ELR (cell line): Measurements from ENCODE around the gene RSL24D1.
"Not testable (repeated sequence)": the region's sequence is repeated elsewhere in the genome, so short reads cannot be mapped to it uniquely, and the experiment has no call there.

Experiments used
- DNase-seq: peaks from one replicate; pipeline ENCODE4 v3.0.0-alpha.2; 2015; ENCODE audit warnings: low read depth

Gene RSL24D1

DNA sequence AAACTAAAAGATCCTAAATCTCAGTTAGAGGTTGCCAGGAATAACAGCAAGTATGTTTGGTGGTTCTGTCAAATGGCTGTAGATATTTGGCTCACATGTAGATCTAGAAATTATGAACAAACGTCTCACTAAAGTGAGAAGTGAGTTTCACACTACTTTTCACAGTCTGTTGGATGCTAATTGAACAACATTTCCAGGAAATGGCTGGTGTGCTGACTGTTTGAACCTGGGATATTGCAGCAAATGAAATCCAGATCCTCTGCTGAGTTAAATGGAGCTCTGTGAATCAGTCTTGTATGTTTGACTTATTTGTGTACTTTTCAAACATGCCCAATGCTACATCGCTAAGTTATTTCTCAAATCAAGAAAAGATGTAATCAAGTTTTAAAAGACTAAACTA is 21.3 kb upstream of the RSL24D1 start:
- no peak for DNase-seq

DNA sequence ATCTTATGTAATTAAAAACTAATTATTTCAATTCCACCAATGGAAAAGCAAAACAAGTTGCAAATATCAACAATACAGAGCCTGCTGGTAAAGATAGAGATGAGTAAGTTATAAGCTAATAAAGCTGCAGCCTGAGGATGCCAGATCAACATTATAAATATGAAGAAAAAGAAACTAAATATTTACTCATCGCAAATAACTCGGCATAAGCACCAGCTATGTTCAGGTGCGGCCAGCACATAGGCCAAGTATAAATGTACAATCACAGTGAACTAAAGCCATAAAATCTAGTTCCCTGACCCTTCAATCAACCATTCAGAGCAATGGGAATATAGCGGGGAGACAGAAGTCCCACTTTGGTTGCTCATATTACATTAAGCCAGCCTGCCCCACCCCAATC is 7.7 kb upstream of the RSL24D1 start:
- DNase-seq = no peak

DNA sequence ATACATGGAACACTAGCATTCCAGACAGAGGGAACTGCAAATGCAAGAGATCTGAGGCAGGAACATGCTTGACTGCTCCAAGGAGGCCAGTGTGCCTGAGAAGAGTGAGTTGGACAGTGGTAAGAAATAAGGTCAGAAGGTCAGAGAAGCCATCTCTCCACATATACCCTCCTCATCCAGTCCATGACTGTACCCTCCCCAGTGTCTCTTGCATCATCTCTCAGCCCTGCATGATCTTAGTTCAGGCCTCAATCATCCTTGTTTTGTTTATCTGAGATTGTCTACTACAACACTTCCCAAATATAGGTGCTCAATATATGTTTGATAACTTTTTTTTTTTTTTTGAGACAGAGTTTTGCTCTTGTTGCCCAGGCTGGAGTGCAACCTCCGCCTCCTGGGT is 5.5 kb upstream of the RSL24D1 start:
- no peak for DNase-seq

DNA sequence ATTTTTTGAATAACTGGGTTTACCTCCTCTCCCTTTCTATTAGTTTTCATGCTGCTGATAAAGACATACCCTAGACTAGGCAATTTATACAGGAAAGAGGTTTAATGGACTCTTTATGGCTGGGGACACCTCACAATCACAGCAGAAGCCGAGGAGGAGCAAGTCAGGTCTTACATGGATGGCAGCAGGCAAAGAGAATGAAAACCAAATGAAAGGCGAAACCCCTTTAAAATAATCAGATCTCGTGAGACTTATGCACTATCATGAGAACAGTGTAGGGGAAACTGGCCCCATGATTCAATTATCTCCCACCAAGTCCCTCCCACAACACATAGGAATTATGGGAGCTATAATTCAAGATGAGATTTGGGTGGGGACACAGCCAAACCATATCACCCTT is 2.0 kb upstream of the RSL24D1 start:
- no peak for DNase-seq

DNA sequence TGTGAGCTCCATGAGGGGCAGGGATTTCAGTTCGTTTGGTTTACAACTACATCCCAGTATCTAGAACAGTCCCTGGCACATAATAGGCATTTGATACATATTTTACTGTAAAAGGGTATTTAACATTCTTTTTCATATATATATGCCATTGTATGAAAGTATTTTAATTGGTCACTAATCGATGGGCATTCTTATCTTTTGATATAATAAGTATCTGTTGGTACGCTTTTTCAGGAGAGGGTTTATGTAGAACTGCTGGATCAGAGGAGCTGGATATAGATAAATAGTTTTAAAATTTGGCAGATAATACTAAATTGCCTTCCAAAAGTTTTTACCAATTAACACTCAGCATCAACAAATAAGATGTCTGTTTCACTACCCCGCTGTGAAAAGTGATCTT is 978 bp upstream of the RSL24D1 start:
- DNase-seq = no peak

DNA sequence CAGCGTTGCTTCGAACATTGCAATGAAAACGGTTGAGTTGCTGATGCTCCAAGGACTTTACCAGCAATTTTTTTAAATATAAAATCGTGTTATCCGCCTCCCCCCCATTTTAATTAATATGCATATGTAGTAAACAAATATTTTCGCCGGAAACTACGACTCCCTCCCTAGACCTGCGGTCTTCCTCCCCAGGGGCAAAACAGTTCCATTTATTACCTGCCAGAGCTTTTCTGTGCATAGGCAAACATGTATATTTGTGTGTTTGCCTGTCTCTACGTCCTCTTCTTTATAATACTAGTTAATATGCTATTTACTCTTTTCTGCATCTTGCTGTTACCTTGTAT is 593 bp upstream of the RSL24D1 start:
- DNase-seq = peak; percentile 2

DNA sequence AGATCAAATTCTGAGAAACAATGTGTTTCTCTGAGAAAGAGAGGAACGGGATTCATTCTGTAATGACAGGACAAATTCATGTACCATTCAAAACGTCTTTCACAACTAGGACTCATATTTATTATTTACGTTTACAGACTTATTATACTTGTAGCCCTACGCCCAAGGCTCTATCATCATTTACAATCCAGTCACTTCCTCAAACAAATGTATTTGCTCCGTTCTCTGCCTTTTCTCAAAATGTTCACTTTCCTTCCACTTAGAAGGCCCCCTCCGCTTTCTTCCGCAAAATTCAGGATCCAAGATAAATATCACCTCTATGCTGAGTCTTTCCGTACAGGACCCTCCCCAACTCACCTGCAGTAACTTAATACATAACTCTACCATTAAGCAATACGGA is 745 bp downstream of the RSL24D1 start:
- DNase-seq = peak; percentile 12

DNA sequence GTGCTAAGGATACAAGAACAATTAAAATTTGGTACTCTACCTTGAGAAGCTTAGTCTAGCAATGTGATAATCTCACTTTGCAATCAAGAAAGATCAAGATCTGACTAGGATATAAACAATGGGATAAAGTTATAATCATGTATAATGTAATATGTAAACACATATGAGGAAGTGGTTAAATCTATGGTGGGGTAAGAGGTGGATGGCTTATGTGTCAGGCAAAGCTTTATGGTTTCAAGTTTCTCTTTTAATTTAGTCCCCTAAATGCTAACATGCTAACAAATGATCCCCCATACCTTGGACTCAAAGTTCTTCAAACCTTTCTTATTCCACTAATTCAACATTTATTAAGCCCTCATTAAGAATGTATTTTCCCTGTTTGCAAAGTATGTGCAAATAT is 2.5 kb downstream of the RSL24D1 start:
- DNase-seq = peak; percentile 35

DNA sequence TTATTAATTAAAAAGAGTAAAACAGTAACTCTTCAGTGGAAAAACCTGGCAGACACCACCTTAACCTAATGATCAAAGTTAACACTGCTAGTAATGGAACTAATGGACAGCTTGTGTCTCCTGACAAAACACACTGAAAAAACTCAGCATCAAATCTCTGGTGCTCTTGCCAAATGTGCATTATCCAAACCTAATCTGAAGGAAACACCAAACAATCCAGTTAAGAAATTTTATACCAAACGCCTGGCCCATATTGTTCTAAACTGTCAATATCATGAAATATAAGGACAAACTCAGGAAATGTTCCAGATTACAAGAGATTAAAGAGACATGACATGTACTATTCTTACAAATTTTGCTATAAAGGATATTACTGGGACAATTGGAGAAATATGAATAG is 10.4 kb downstream of the RSL24D1 start:
- DNase-seq = no peak

DNA sequence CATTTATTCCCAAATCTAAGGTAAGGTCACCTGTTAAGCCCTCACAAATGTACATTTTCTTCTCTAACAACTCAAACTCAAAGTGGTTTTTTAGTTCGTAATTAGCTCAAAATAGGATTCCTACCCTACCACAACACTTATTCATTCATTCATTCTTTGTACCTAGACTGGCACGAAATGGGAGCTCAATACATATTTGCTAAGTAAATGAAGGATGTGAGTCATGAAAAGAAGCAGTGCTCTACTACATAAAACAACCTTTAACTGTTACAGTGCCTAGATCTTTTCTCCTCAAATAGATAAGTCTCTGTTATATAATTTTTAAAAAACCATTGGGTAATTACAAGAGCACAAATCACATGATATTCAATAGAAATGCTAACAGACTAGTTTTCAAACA is 13.1 kb downstream of the RSL24D1 start:
- peak; percentile 26 for DNase-seq

DNA sequence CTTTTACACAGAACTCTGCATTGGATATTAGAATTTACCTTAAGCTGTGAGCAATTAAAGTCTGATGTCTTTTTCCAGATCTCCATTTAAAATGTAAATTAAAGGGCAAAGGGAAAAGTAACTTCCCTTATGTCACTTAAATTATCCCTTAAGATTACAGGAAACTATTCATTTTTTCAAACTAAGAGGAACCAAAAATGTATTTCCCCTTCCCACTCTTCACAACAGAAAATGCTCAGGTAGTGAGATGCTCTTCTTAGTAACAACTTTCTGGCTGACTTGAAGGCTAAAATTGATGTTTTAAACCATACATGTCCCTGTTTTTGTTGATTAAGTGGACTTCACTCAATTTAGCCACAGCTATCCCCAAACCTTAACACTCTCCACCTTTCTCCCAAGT is 17.6 kb downstream of the RSL24D1 start:
- DNase-seq = no peak

DNA sequence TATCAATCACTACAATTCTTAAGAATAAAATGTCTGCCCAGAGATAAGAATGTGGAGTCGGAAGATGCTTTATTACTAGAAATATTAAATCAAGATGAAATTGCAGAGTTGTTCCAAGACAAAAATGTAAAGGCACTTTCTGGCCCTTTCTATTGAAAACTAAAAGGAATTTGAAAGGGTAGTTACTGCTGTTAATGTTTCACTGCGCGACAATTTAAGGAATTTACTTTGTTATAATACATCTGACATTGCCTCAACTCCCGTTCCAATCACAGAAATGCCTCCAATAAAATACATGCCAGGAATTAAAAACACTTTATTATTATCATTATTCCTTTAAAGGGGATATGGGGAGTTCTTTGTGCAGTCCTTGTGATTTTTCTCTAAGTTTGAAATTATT is 26.4 kb downstream of the RSL24D1 start:
- DNase-seq = no peak

DNA sequence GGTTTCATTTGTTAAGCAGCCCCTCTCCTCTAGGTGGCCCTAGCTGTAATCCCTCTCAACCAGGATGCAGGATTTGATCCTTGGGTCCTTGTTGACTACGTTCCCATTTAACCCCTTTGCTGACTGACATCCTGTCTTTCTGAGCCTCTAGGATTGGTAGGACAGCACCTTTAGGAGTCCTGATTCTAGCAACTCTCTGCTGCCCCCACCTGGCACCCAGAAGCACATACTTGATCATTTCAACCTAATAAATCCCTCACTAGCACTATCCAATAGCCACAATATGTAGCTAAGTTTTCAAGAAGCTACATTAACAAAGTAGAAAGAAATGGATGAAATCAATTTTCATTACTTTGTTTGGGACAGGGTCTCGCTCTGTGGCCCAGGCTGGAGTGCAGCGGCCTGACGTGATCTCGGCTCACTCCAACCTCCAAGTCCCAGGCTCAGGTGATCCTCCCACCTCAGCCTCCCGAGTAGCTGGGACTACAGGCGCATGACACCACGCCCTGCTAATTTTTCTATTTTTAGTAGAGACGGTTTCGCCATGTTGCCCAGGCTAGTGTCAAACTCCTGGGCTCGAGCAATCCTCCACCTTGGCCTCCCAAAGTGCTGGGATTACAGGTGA is 28.3 kb downstream of the RSL24D1 start:
- peak; percentile 78 for DNase-seq

DNA sequence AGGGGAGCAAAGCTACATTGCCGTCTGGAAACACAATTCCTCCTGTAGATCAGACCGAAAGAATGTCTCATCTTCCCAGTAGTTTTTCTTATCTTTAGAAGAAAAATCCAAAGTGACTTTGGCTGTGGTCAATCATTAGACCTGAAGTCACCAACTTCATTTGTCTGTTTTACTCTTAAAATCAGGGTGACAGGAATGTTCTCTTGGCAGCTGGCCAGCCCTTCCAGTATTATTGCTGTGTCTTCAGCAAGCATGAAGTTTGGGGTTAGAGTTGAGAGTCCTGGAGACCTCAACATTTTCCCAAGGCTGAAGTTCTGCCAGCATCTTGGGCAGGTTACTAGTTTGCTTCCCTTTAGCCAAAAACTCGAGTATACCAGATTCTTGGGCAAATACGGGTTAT is 32.5 kb downstream of the RSL24D1 start:
- no peak for DNase-seq

DNA sequence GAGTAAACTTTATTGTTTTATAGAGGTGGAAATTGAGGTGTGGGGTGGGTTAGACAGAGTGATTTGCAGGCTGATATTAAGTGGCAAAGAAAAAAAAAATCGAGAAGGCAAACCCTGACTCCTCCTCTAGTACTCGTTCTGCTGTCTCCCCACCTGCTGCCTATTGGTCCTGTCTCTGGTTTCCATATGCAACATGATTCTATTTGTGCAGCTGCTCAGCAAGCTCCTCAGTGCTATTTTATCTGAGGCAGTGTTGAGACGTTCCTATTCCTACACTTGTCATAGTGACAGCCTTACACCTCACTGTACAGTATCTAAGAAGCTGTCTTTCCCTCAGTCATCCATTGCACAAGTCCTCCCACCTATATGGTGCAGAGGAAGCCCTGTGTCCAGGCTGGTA is 45.1 kb downstream of the RSL24D1 start:
- DNase-seq = no peak

DNA sequence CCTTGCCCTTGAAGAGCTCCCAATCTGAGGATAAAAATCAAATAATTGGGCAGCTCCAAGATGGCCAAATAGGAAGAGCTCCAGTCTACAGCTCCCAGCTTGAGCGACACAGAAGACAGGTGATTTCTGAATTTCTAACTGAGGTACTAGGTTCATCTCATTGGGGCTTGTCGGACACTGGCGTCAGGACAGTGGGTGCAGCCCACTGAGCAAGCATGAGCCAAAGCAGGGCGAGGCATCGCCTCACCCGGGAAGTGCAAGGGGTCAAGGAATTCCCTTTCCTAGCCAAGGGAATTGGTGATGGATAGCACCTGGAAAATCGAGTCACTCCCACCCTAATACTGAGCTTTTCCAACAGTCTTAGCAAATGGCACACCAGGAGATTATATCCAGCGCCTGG is 53.6 kb downstream of the RSL24D1 start:
- DNase-seq = not testable (repeated sequence)

DNA sequence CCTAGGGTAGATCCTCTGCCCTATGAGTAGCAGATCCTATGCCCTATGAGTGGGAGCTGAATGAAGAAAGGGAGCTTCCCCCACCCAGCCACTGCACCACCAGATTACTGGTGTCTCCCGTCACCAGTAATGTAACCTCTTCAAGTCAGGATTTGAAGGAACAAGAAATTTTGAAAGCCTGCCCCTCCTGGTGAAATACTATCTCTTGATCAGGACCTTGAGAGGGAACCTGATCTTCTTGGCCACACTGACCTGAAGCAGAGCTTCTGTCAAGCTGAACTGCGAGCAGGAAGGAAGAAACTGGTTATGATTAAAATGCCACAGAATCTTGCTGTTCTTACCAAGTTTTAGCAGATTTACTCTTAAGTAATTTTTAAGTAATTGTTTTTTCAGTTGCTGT is 62.8 kb downstream of the RSL24D1 start:
- DNase-seq = no peak

DNA sequence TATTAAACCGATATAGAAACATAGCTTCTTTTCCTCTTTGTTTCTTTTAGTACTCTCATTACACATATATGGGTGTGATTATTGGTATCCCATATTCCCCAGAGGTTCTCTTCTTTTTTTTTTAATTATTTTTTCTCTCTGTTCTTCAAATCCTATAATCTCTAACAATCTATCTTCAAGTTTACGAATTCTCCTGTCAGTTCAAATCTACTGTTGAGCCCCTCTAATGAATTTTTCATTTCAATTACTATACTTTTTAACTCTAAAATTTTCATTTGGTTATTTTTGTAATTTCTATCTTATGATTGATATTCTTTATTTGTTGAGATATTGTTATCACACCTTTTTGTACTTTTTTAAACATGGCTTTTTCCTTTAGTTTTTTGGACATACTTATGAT is 64.1 kb downstream of the RSL24D1 start:
- no peak for DNase-seq
